Esophagus (tissue), 2 donors: Measurements from ENCODE around the gene TMEM202. TPM values are rescaled to one million over a fixed set of nuclear protein-coding genes. Genes with fewer than 3 reads are reported as not detected.

Source experiments
- H3K27ac ChIP-seq, 2 donors: one replicate each; pipeline ENCODE4 v1.5.1; 2013; ENCODE audit warnings: low read depth in 2 of 2, mild to moderate bottlenecking in 2 of 2, inconsistent platforms in 1 of 2, low read length in 1 of 2, moderate library complexity in 1 of 2
- H3K27me3 ChIP-seq, 2 donors: one replicate each; pipeline ENCODE4 v1.6.1; 2013; ENCODE audit warnings: low read length in 2 of 2, control low read depth in 1 of 2, mild to moderate bottlenecking in 1 of 2; ENCODE audit not compliant: insufficient read depth in 2 of 2, control insufficient read depth in 1 of 2
- H3K36me3 ChIP-seq, 2 donors: one replicate each; pipeline ENCODE4 v1.6.1; 2013; ENCODE audit warnings: low read length in 1 of 2; ENCODE audit not compliant: control insufficient read depth in 2 of 2, insufficient read depth in 2 of 2
- H3K4me1 ChIP-seq, 2 donors: one replicate each; pipeline ENCODE4 v1.6.1; 2013; ENCODE audit warnings: low read length in 1 of 2; ENCODE audit not compliant: control insufficient read depth in 2 of 2, insufficient read depth in 2 of 2
- H3K4me3 ChIP-seq, 2 donors: one replicate each; pipeline ENCODE4 v1.5.1; 2013; ENCODE audit warnings: low read length in 2 of 2, mild to moderate bottlenecking in 2 of 2, low read depth in 1 of 2, moderate library complexity in 1 of 2
- H3K9me3 ChIP-seq, 2 donors: one replicate each; pipeline ENCODE4 v1.6.1; 2013; ENCODE audit warnings: mild to moderate bottlenecking in 2 of 2, low read depth in 1 of 2, low read length in 1 of 2, moderate library complexity in 1 of 2; ENCODE audit not compliant: control insufficient read depth in 2 of 2, insufficient read depth in 1 of 2
- whole genome bisulfite sequencing, 2 donors: extraction: QIAGEN DNeasy Blood & Tissue Kit; methylation state at CpG; one replicate each; pipeline ENCODE4 v1.1.7; 2013; 5-methylcytosine and 5-hydroxymethylcytosine counted together
- polyA plus RNA-seq, 2 donors: library from polyadenylated mRNA; stranded (reverse); fragments of 200-250 nt; gene quantifications; one replicate each; pipeline ENCODE4 v1.2.3, GENCODE V29; 2013
- donor health status: healthy with polysubstance abuse.
- donor health status: Bipolar disorder and iron deficiency.

Gene TMEM202
- polyA plus RNA-seq, 2 donors, result not detected

GRCh38 chr15:72451224-72451623 lies 53.1 kb downstream of the TMEM202 start:
- Histone ChIP-seq H3K36me3 (no peaks in the 10 kb centered on the region), H3K27me3 (no peaks in the 10 kb centered on the region), H3K4me1 (no peaks in the 10 kb centered on the region), H3K9me3 (no peaks in the 10 kb centered on the region), H3K4me3 (no peak overlapping the region), H3K27ac (no peak overlapping the region)
- WGBS, 2 donors, result 65 to 78% methylated on average over 9 of the region's 9 CpGs

- H3K4me1 ChIP-seq, result no peaks in the 10 kb centered on the region
- H3K27me3 ChIP-seq, result no peaks in the 10 kb centered on the region
- no peak overlapping the region for H3K27ac ChIP-seq
- no peaks in the 10 kb centered on the region for H3K36me3 ChIP-seq
- H3K4me3 ChIP-seq, result no peak overlapping the region
- WGBS, 2 donors, result 92% methylated on average over 7 of the region's 7 CpGs
- H3K9me3 ChIP-seq, result no peaks in the 10 kb centered on the region
Observed at GRCh38 chr15:72456684-72457083, 58.6 kb downstream of the TMEM202 start.

Other genes starting within 250 kb of the TMEM202 start
- 1 to 10 TPM; 1.1 to 1.6 TPM for gene GRAMD2A, start 200.5 kb upstream of the TMEM202 start, polyA plus RNA-seq
- 100 to 1,000 TPM; 235 to 528 TPM for gene PKM, start 167.1 kb upstream of the TMEM202 start, polyA plus RNA-seq
- gene PARP6, start 125.8 kb upstream of the TMEM202 start, polyA plus RNA-seq, result 10 to 100 TPM; 28.4 to 52.3 TPM
- gene CELF6, start 78.1 kb upstream of the TMEM202 start, polyA plus RNA-seq, result 1 to 10 TPM; 1.0 to 1.4 TPM
- gene HEXA, start 22.3 kb upstream of the TMEM202 start, polyA plus RNA-seq, result 10 to 100 TPM; 22.8 to 24.2 TPM
- 10 to 100 TPM; 17.5 to 17.6 TPM for gene ARIH1, start 76.0 kb downstream of the TMEM202 start, polyA plus RNA-seq